Liver (tissue), 3 donors: ENCODE results near the gene PARP12.

Experiments used
- CTCF ChIP-seq: fragments of 150-350 bp; IDR thresholded peaks from 2 replicates; pipeline ENCODE4 v1.5.1; 2017; ENCODE audit warnings: improper control_type of control experiment, low read depth, low read length; ENCODE audit not compliant: missing input control
- EGR1 ChIP-seq, 2 donors: IDR thresholded peaks; 2 replicates each; pipeline ENCODE4 v1.6.1; 2016 to 2018; ENCODE audit warnings: antibody characterized with exemption in 2 of 2, low read depth in 2 of 2
- FOXA1 ChIP-seq: IDR thresholded peaks from 2 replicates; pipeline ENCODE4 v1.6.1; 2016; ENCODE audit warnings: antibody characterized with exemption
- FOXA2 ChIP-seq: IDR thresholded peaks from 2 replicates; pipeline ENCODE4 v1.6.1; 2016; ENCODE audit warnings: antibody characterized with exemption
- GABPA ChIP-seq, 2 donors: IDR thresholded peaks in 1 of 2; conservative IDR thresholded peaks in 1 of 2; 2 replicates each; pipeline ENCODE4 v1.6.1; 2016; ENCODE audit warnings: antibody characterized with exemption in 2 of 2, mild to moderate bottlenecking in 1 of 2, moderate library complexity in 1 of 2
- RAD21 ChIP-seq, 2 donors: IDR thresholded peaks; 2 replicates each; pipeline ENCODE4 v1.6.1; 2016; ENCODE audit warnings: antibody characterized with exemption in 2 of 2, mild to moderate bottlenecking in 2 of 2
- REST ChIP-seq: IDR thresholded peaks from 2 replicates; pipeline ENCODE4 v1.6.1; 2016; ENCODE audit warnings: antibody characterized with exemption, mild to moderate bottlenecking
- YY1 ChIP-seq: IDR thresholded peaks from 2 replicates; pipeline ENCODE4 v1.6.1; 2016; ENCODE audit warnings: antibody characterized with exemption, mild to moderate bottlenecking
- donor health status: healthy.
- donor health status: healthy.

- TF ChIP-seq CTCF (no peak), RAD21 (IDR thresholded peaks at IDR 0.05) (no peak), GABPA (IDR thresholded peaks at IDR 0.05 in 1 of 2, conservative IDR thresholded peaks at IDR 0.05 in 1 of 2) (no peak), YY1 (no peak), FOXA2 (no peak), REST (no peak), FOXA1 (no peak), EGR1 (IDR thresholded peaks at IDR 0.05; ENCODE audit: low read depth in 2 of 2) (no peak)
Measured at GRCh38 chr7:139990142-139990535, 72.6 kb downstream of the PARP12 start.
